ENCODE results near the gene HRNR.

Gene HRNR

GRCh38 chr1:152189657-152190442 lies 34.1 kb downstream of the HRNR start:
- DNase-seq (ENCODE audit: extremely low read depth in 1 of 2, low read depth in 1 of 2) = peak in 1 of 2 donors; percentile 39

GRCh38 chr1:152188673-152189591 lies 35.1 kb downstream of the HRNR start:
- DNase-seq (ENCODE audit: extremely low read depth in 1 of 2, low read depth in 1 of 2) = peak; percentile 53 to 75

- DNase-seq (ENCODE audit: extremely low read depth in 1 of 2, low read depth in 1 of 2) = no peak
These were observed 37.3 kb downstream of the HRNR start for GRCh38 chr1:152186556-152187285.

- DNase-seq (ENCODE audit: extremely low read depth in 1 of 2, low read depth in 1 of 2) = peak in 1 of 2 donors; percentile 7
These were observed 38.2 kb downstream of the HRNR start for GRCh38 chr1:152185544-152186391.

DNA sequence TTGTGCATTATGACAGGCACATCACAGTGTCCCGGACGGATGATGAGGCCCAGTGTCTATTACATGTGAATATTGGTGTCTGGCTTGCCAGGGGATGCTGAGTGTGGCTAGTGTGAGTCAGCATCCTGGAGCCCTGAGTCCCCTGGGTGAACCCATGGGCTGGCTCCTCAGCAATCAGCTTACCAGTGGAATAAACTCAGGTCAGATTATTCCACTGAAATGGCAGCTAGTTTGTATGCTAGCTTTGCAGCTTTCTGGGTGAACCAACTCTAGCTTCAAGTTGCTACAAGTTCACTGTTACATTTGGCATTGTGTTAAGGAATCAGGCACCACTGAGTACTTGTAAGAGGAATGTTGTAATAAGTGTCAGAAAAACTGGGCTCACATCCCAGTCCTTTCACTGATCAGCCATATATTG lies 41.0 kb downstream of the HRNR start:
- no peak for DNase-seq (ENCODE audit: extremely low read depth in 1 of 2, low read depth in 1 of 2)

DNA sequence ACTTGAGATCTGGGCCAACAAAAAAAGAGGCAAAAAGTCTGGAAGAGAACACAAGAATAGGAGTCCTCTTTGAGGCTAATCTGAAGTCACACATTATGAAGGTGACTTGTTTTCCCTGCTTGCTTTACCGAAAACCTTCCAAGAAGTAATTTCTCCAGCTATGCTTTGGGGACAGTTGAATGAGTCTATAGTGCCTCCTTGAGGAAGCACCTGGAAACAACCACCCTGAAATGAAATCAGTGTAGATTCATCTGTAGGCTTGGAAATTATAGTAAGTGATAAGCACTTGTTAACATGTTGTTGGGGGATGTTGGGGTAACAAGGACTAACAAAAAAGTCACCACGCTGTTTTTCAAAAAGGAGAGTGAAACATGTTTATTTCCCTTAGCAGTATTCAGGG lies 41.6 kb downstream of the HRNR start:
- no peak for DNase-seq (ENCODE audit: extremely low read depth in 1 of 2, low read depth in 1 of 2)

- no peak for DNase-seq (ENCODE audit: extremely low read depth in 1 of 2, low read depth in 1 of 2)
These were observed 44.4 kb downstream of the HRNR start for GRCh38 chr1:152179566-152179965.

DNA sequence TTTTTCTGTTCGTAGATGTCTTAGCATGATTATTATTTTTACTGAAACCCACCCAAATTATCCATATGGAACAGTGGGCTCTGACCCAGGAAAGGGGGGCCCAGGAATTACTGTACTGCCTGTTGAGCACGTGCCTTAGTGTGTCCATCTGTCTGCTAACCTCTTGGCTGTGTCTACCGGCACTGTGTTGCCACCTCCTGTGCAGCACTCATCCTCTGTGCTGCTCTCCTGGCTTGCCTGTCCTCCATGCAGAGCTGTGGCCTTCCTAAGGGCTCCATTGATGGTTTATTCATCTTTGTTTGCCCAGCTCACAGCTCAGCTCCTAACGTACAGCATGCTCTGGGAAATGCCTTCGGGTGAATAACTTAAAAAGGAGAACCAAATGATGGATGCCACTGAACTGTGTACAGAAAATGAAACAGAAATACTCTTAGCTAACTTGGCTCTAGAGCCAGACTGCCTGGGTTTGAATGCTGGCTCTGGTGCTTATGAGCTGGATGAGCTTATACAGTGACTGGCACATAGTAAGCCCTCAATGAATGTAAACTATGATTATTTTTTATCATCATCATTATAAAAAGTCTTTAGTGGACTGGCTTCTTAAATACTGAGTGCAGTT lies 53.6 kb downstream of the HRNR start:
- no peak for DNase-seq (ENCODE audit: extremely low read depth in 1 of 2, low read depth in 1 of 2)

GRCh38 chr1:152169366-152170025 lies 54.5 kb downstream of the HRNR start:
- no peak for DNase-seq (ENCODE audit: extremely low read depth in 1 of 2, low read depth in 1 of 2)

DNA sequence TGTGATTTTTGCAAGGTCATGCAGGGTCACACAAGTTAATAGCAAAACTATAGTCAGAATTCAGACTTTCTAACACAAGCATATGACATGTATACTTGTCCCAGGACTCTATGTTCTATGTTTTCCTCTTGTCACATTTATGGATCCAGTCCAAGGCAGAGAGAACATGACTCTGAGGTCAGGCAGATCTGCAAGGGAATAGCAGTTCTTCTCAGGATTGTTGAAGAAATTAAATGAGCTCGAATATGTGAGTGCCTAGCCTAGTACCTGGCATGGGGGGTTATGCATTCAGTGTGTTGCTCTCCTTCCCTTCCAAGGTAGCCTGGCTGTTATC lies 55.5 kb downstream of the HRNR start:
- DNase-seq (ENCODE audit: extremely low read depth in 1 of 2, low read depth in 1 of 2) = no peak

- no peak for DNase-seq (ENCODE audit: extremely low read depth in 1 of 2, low read depth in 1 of 2)
These were observed 56.0 kb downstream of the HRNR start for GRCh38 chr1:152167835-152168534.

GRCh38 chr1:152166966-152167365 lies 57.0 kb downstream of the HRNR start:
- no peak for DNase-seq (ENCODE audit: extremely low read depth in 1 of 2, low read depth in 1 of 2)

DNA sequence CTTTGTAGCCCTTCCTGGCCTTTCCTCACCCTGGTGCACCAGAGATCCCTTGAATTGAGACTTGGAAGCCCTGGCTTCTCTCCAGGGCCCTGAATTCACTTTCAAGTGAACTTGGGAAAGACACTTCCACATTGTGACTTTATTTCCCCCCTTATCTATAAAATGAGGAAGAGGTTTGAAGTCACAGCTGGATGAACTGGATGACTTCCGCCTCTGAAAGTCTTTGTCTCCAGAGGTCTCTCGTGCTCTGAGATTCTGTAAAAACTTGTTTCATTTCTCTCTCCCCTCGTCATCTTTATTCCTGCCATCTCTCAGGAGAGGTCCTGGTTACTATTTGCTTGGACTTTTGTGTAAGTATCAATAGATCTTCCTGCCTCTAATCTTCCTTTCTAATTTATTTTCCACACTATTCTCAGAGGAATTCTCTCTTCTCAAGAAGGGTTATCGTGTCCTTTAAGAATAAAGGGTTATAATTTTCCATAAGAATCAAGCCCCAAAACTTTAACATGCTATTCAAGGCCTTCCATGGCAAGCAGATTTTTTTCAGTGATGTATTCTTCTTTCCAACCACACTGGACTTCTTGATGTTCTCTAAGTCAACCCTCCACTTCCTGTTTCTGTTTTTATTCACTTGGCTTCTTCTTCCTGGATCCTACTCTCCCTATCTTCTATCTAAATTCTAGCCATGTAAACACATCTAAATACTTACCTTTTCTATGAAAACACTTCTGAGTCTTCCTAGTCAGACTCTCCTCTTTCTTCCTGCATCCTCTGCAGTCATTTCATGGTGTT lies 58.5 kb downstream of the HRNR start:
- no peak for DNase-seq (ENCODE audit: extremely low read depth in 1 of 2, low read depth in 1 of 2)

GRCh38 chr1:152164517-152165136 lies 59.4 kb downstream of the HRNR start:
- DNase-seq (ENCODE audit: extremely low read depth in 1 of 2, low read depth in 1 of 2) = no peak

- DNase-seq (ENCODE audit: extremely low read depth in 1 of 2, low read depth in 1 of 2) = no peak
These were observed 61.1 kb downstream of the HRNR start for GRCh38 chr1:152162792-152163463.
